ENCODE results near the gene SPRR1A. TPM values are rescaled to one million over a fixed set of nuclear protein-coding genes. Genes with fewer than 3 reads are reported as not detected.

SPRR1A gene
- not detected in 5 replicates for total RNA-seq (2022; extraction: Qiagen RNA extraction; ENCODE audit: low read depth)

GRCh38 chr1:152983743-152984142, at the start of gene SPRR1A:
SPRR1A (plus strand) TSS chr1:152984081; CDS start chr1:152985231, 1,150 bp downstream.

GRCh38 chr1:152946651-152947256, 37.1 kb upstream of the SPRR1A start, which contains the start of gene SPRR5:
SPRR5 (plus strand) TSS chr1:152947206; CDS start chr1:152948555, 1,349 bp downstream.

GRCh38 chr1:152970495-152970894, 13.4 kb upstream of the SPRR1A start, which contains the start of gene SPRR4:
SPRR4 (plus strand) TSS chr1:152970648; CDS start chr1:152971891, 1,243 bp downstream.

GRCh38 chr1:153001382-153001781, 17.5 kb downstream of the SPRR1A start, which contains the start of gene SPRR3:
SPRR3 (plus strand) TSS chr1:153001749; CDS start chr1:153003021, 1,272 bp downstream.

GRCh38 chr1:153030895-153031294, 47.0 kb downstream of the SPRR1A start, which contains the start of gene SPRR1B:
SPRR1B (plus strand) TSS chr1:153031203; CDS start chr1:153032346, 1,143 bp downstream.

Other genes starting within 250 kb of the SPRR1A start
- 0.07 TPM in 1 of 5 replicates, not detected in the others for gene KPRP, start 226.1 kb upstream of the SPRR1A start, total RNA-seq (2022; extraction: Qiagen RNA extraction; ENCODE audit: low read depth)
- gene LCE1F, start 208.9 kb upstream of the SPRR1A start, total RNA-seq (2022; extraction: Qiagen RNA extraction; ENCODE audit: low read depth), result not detected in 5 replicates
- 0.10 to 0.21 TPM in 2 of 5 replicates, not detected in the others for gene LCE1E, start 197.8 kb upstream of the SPRR1A start, total RNA-seq (2022; extraction: Qiagen RNA extraction; ENCODE audit: low read depth)
- gene LCE1D, start 187.4 kb upstream of the SPRR1A start, total RNA-seq (2022; extraction: Qiagen RNA extraction; ENCODE audit: low read depth), result not detected in 5 replicates
- gene LCE1C, start 177.4 kb upstream of the SPRR1A start, total RNA-seq (2022; extraction: Qiagen RNA extraction; ENCODE audit: low read depth), result not detected in 5 replicates
- gene LCE1B, start 172.1 kb upstream of the SPRR1A start, total RNA-seq (2022; extraction: Qiagen RNA extraction; ENCODE audit: low read depth), result not detected in 5 replicates
- not detected in 5 replicates for gene LCE1A, start 156.6 kb upstream of the SPRR1A start, total RNA-seq (2022; extraction: Qiagen RNA extraction; ENCODE audit: low read depth)
- not detected in 5 replicates for gene LCE6A, start 141.2 kb upstream of the SPRR1A start, total RNA-seq (2022; extraction: Qiagen RNA extraction; ENCODE audit: low read depth)
- gene LCE7A, start 124.1 kb upstream of the SPRR1A start, total RNA-seq (2022; extraction: Qiagen RNA extraction; ENCODE audit: low read depth), result not detected in 5 replicates
- not detected in 5 replicates for gene SMCP, start 105.8 kb upstream of the SPRR1A start, total RNA-seq (2022; extraction: Qiagen RNA extraction; ENCODE audit: low read depth)
- gene IVL, start 75.5 kb upstream of the SPRR1A start, total RNA-seq (2022; extraction: Qiagen RNA extraction; ENCODE audit: low read depth), result 0.10 to 0.15 TPM (median 0.10 TPM) in 3 of 5 replicates, not detected in the others
- gene SPRR5, start 36.9 kb upstream of the SPRR1A start, total RNA-seq (2022; extraction: Qiagen RNA extraction; ENCODE audit: low read depth), result not detected in 5 replicates
- gene SPRR4, start 13.4 kb upstream of the SPRR1A start, total RNA-seq (2022; extraction: Qiagen RNA extraction; ENCODE audit: low read depth), result not detected in 5 replicates
- gene SPRR3, start 17.7 kb downstream of the SPRR1A start, total RNA-seq (2022; extraction: Qiagen RNA extraction; ENCODE audit: low read depth), result not detected in 5 replicates
- gene SPRR1B, start 47.1 kb downstream of the SPRR1A start, total RNA-seq (2022; extraction: Qiagen RNA extraction; ENCODE audit: low read depth), result not detected in 5 replicates
- not detected in 5 replicates for gene SPRR2D, start 57.0 kb downstream of the SPRR1A start, total RNA-seq (2022; extraction: Qiagen RNA extraction; ENCODE audit: low read depth)
- not detected in 5 replicates for gene SPRR2A, start 73.4 kb downstream of the SPRR1A start, total RNA-seq (2022; extraction: Qiagen RNA extraction; ENCODE audit: low read depth)
- not detected in 5 replicates for gene SPRR2B, start 87.5 kb downstream of the SPRR1A start, total RNA-seq (2022; extraction: Qiagen RNA extraction; ENCODE audit: low read depth)
- not detected in 5 replicates for gene SPRR2E, start 110.4 kb downstream of the SPRR1A start, total RNA-seq (2022; extraction: Qiagen RNA extraction; ENCODE audit: low read depth)
- not detected in 5 replicates for gene SPRR2F, start 129.4 kb downstream of the SPRR1A start, total RNA-seq (2022; extraction: Qiagen RNA extraction; ENCODE audit: low read depth)
- not detected in 5 replicates for gene SPRR2G, start 166.8 kb downstream of the SPRR1A start, total RNA-seq (2022; extraction: Qiagen RNA extraction; ENCODE audit: low read depth)
- not detected in 5 replicates for gene LELP1, start 219.3 kb downstream of the SPRR1A start, total RNA-seq (2022; extraction: Qiagen RNA extraction; ENCODE audit: low read depth)
- not detected in 5 replicates for gene PRR9, start 233.5 kb downstream of the SPRR1A start, total RNA-seq (2022; extraction: Qiagen RNA extraction; ENCODE audit: low read depth)

Measured in A549 treated with GW870086 at 1 μM for 4 hours (cell line).